ENCODE results near the gene HOXA5. TPM values are rescaled to one million over a fixed set of nuclear protein-coding genes. Genes with fewer than 3 reads are reported as not detected.

The HOXA5 gene
- total RNA-seq, 1 donor from 2014 or later: not detected

DNA sequence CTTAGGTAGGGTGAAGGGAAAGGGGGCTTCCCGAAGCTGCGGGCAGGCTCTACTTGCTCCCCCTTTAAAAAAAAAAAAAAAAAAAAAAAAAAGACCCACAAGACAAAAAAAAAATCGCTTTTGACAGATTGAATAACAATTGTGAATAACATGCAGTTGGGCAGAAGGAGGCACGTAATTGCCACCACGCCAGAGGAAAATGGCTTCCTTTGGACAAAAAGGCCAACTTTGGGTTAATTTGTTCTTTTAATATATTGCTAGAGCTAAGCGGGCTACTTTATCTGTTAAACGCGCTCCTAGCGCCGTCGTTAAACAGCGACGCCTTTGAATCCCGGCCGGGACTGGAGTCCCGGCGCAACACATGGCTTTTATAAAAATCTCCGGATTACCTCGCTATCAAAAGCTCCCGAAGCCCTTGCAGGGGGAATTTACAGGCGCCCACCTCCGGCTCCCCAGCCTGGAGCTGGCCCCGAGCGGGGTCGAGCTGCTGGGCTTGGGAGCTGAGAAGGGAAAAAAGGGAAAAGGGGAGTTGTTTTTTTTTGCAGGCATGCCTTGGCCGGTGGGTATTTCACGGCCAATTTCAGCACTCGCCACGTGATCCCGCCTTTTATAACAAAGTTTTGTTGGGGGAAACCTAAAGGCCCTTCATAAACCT lies 40.3 kb upstream of the HOXA5 start:
- peak overlapping the region; percentile 69 for H3K4me3 Mint-ChIP-seq (ENCODE audit: unreplicated experiment)
- peaks cover 41% of the 10 kb centered on the region for H3K4me1 Mint-ChIP-seq (ENCODE audit: unreplicated experiment)
- peaks cover 85% of the 10 kb centered on the region for H3K27me3 Mint-ChIP-seq (ENCODE audit: unreplicated experiment)
- TF ChIP-seq, protein P1, sequence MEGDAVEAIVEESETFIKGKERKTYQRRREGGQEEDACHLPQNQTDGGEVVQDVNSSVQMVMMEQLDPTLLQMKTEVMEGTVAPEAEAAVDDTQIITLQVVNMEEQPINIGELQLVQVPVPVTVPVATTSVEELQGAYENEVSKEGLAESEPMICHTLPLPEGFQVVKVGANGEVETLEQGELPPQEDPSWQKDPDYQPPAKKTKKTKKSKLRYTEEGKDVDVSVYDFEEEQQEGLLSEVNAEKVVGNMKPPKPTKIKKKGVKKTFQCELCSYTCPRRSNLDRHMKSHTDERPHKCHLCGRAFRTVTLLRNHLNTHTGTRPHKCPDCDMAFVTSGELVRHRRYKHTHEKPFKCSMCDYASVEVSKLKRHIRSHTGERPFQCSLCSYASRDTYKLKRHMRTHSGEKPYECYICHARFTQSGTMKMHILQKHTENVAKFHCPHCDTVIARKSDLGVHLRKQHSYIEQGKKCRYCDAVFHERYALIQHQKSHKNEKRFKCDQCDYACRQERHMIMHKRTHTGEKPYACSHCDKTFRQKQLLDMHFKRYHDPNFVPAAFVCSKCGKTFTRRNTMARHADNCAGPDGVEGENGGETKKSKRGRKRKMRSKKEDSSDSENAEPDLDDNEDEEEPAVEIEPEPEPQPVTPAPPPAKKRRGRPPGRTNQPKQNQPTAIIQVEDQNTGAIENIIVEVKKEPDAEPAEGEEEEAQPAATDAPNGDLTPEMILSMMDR (IDR thresholded peaks at IDR 0.05): no peak
- H3K36me3 Mint-ChIP-seq (ENCODE audit: unreplicated experiment): no peaks in the 10 kb centered on the region
- DNase-seq (ENCODE audit: extremely low spot score, unreplicated experiment): no peak
- no peak overlapping the region for H3K27ac Mint-ChIP-seq (ENCODE audit: unreplicated experiment)
- H3K9me3 Mint-ChIP-seq (ENCODE audit: unreplicated experiment): no peaks in the 10 kb centered on the region

DNA sequence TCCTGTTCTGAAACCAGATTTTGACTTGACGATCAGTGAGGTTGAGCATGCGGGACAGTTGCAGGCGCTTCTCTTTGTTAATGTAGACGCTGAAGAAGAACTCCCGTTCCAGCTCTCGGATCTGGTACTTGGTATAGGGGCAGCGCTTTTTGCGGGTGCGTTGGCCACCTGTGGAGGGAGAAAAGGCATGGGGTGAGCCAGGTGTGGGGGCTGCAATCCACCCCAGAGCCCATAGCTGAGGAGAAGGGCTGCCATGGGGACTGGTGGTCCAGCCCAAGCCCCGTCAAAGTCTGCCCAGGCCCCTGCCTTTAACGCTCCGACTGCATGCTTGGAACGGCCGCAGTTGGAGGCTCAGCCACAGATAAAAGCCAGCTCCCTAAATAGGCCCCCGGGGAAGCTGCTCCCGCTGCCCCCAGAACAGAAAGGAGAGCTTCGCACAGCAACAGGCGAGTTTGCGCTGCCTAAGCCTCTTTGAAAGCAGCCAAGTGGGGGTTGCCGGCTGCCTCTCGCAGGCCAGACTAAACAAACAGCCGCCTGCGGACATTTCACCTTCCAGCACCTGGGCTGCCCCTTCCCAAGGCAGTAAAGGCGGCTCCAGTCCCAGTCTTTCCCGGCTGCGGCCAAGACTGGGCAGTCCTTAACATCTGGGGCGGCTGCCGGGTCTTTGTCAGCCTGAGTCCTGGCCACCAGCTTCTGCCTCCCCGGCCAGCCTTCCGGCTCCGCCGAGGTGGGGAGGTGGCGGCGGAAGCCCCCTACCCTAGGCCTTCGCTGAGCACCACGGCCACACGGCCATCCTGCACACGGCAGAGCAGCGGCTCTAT lies 39.6 kb upstream of the HOXA5 start:
- no peak overlapping the region for H3K27ac Mint-ChIP-seq (ENCODE audit: unreplicated experiment)
- peaks cover 85% of the 10 kb centered on the region for H3K27me3 Mint-ChIP-seq (ENCODE audit: unreplicated experiment)
- H3K4me3 Mint-ChIP-seq (ENCODE audit: unreplicated experiment): no peak overlapping the region
- TF ChIP-seq, protein P1 (IDR thresholded peaks at IDR 0.05): no peak
- DNase-seq (ENCODE audit: extremely low spot score, unreplicated experiment): no peak
- no peaks in the 10 kb centered on the region for H3K9me3 Mint-ChIP-seq (ENCODE audit: unreplicated experiment)
- no peaks in the 10 kb centered on the region for H3K36me3 Mint-ChIP-seq (ENCODE audit: unreplicated experiment)
- H3K4me1 Mint-ChIP-seq (ENCODE audit: unreplicated experiment): peaks cover 33% of the 10 kb centered on the region

DNA sequence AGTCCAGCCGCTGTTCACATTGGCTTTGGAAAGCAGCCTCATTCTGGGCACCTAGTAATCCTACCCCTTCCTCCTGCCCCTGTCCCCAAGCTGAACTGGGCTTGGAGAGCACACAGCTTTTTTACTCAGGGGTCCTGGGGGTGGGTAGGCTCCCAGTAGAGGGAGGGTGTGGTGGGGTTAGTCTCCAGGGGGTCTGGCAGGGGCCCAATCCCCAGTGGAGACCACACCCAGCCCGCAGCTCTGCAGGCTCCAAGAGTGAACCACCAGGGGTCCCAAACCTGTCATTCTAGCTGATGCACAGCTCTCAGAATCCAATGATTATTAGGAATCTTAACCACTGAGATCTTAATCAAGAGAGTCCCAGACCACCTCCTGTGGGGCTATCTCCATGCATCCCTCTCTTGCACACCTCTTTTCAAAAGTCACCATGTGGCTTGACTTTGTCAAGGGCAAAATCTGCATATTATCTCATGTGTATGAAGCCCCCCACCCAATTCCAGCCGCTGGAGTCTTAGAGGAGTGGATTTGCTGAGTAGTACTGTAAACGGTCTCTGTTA lies 38.9 kb upstream of the HOXA5 start:
- no peak overlapping the region for H3K4me3 Mint-ChIP-seq (ENCODE audit: unreplicated experiment)
- DNase-seq (ENCODE audit: extremely low spot score, unreplicated experiment): no peak
- peaks cover 28% of the 10 kb centered on the region for H3K4me1 Mint-ChIP-seq (ENCODE audit: unreplicated experiment)
- TF ChIP-seq, protein P1 (IDR thresholded peaks at IDR 0.05): no peak
- H3K36me3 Mint-ChIP-seq (ENCODE audit: unreplicated experiment): no peaks in the 10 kb centered on the region
- H3K27me3 Mint-ChIP-seq (ENCODE audit: unreplicated experiment): peaks cover 85% of the 10 kb centered on the region
- no peaks in the 10 kb centered on the region for H3K9me3 Mint-ChIP-seq (ENCODE audit: unreplicated experiment)
- no peak overlapping the region for H3K27ac Mint-ChIP-seq (ENCODE audit: unreplicated experiment)

DNA sequence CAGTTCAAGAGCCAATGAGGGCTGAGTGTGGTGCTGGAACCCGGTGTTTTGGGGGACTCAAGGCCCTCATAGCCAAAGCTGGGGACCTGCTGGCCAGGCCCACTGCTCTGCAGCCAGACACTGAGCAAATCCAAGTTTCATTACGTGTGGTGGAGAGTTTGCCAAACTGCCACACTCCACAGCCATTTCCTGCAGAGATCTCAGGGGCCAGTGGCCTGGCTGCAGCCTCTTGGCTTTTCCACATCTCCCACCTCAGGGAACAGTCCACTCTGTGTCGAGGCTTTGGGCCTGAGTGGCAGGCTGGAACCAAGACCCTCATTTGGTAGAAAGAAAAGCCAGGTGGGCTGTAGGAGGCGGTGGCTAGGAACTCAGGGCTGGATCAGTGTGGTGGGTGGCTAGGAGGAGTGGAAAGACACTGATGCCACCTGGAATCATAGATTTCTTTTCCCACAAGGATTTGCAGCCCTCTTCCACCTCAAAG lies 38.4 kb upstream of the HOXA5 start:
- peaks cover 85% of the 10 kb centered on the region for H3K27me3 Mint-ChIP-seq (ENCODE audit: unreplicated experiment)
- no peak overlapping the region for H3K4me3 Mint-ChIP-seq (ENCODE audit: unreplicated experiment)
- H3K36me3 Mint-ChIP-seq (ENCODE audit: unreplicated experiment): no peaks in the 10 kb centered on the region
- peaks cover 26% of the 10 kb centered on the region for H3K4me1 Mint-ChIP-seq (ENCODE audit: unreplicated experiment)
- H3K9me3 Mint-ChIP-seq (ENCODE audit: unreplicated experiment): no peaks in the 10 kb centered on the region
- no peak for DNase-seq (ENCODE audit: extremely low spot score, unreplicated experiment)
- H3K27ac Mint-ChIP-seq (ENCODE audit: unreplicated experiment): no peak overlapping the region
- TF ChIP-seq, protein P1 (IDR thresholded peaks at IDR 0.05): no peak
